Fibroblast of lung (primary cell): ENCODE results near the gene CD83. TPM values are rescaled to one million over a fixed set of nuclear protein-coding genes. Genes with fewer than 3 reads are reported as not detected.

ENCODE experiments used
- DNase-seq, 2 donors: peaks; one replicate each; pipeline versions ENCODE4 v3.0.0 to v3.0.0-alpha.2; 2010; ENCODE audit warnings: low read depth in 2 of 2
- H2AFZ ChIP-seq: 2 replicates; pipeline ENCODE4 v1.5.1; 2012; ENCODE audit warnings: low read length, control low read depth, inconsistent platforms
- H3K27ac ChIP-seq: 2 replicates; pipeline ENCODE4 v1.5.1; 2011; ENCODE audit warnings: low read length, control low read depth; ENCODE audit not compliant: insufficient read depth
- H3K27me3 ChIP-seq: 2 replicates; pipeline ENCODE4 v1.5.1; 2011; ENCODE audit warnings: mild to moderate bottlenecking, low read length; ENCODE audit not compliant: control insufficient read depth, insufficient read depth
- H3K36me3 ChIP-seq: 2 replicates; pipeline ENCODE4 v1.5.1; 2011; ENCODE audit warnings: low read length; ENCODE audit not compliant: control insufficient read depth, insufficient read depth
- H3K4me1 ChIP-seq: 2 replicates; pipeline ENCODE4 v1.5.1; 2011; ENCODE audit warnings: low read length; ENCODE audit not compliant: control insufficient read depth, insufficient read depth; ENCODE audit errors: extremely low read depth
- H3K4me2 ChIP-seq: 2 replicates; pipeline ENCODE4 v1.5.1; 2011; ENCODE audit warnings: low read length, control low read depth; ENCODE audit not compliant: insufficient read depth; ENCODE audit errors: extremely low read depth
- H3K4me3 ChIP-seq, 4 experiments: fragments of 200-600 bp in 1 of 4; sonication (generic) in 1 of 4; replicated peaks in 1 of 4; 2 replicates each; pipeline ENCODE4 v1.5.1; 2011 to 2016; ENCODE audit warnings: low read length in 4 of 4, low read depth in 3 of 4, mild to moderate bottlenecking in 3 of 4, control low read depth in 2 of 4, inconsistent platforms in 1 of 4, mixed read lengths in 1 of 4; ENCODE audit not compliant: insufficient read depth in 1 of 4; ENCODE audit errors: control extremely low read depth in 1 of 4
- H3K79me2 ChIP-seq: 2 replicates; pipeline ENCODE4 v1.5.1; 2012; ENCODE audit warnings: mild to moderate bottlenecking, low read length, inconsistent platforms; ENCODE audit not compliant: control insufficient read depth, insufficient read depth
- H3K9ac ChIP-seq: 2 replicates; pipeline ENCODE4 v1.5.1; 2011; ENCODE audit warnings: mild to moderate bottlenecking, low read length, control low read depth; ENCODE audit not compliant: insufficient read depth
- H3K9me3 ChIP-seq: 2 replicates; pipeline ENCODE4 v1.5.1; 2012; ENCODE audit warnings: low read depth, low read length; ENCODE audit not compliant: control insufficient read depth, insufficient read depth
- H4K20me1 ChIP-seq: 2 replicates; pipeline ENCODE4 v1.5.1; 2011; ENCODE audit warnings: low read length; ENCODE audit not compliant: control insufficient read depth, insufficient read depth; ENCODE audit errors: extremely low read depth
- EZH2 ChIP-seq: IDR thresholded peaks from 2 replicates; pipeline ENCODE4 v1.5.1; 2012; ENCODE audit warnings: low read length, control low read depth, mild to moderate bottlenecking; ENCODE audit errors: missing control alignments
- polyA plus RNA-seq, 2 donors: library from polyadenylated mRNA; depleted of rRNA in 1 of 2; stranded (reverse) in 1 of 2; unstranded in 1 of 2; fragments of >200 nt; gene quantifications; 2 replicates each; pipeline ENCODE4 v1.2.1, GENCODE V29; 2011 to 2012; ENCODE audit warnings: missing spikeins in 1 of 2
- total RNA-seq: library from RNA; depleted of rRNA; stranded (reverse); fragments of >200 nt; gene quantifications from 2 replicates; pipeline ENCODE4 v1.2.1, GENCODE V29; 2014
- TF ChIP-seq, protein P1 (sequence below), 2 donors: IDR thresholded peaks in 1 of 2; conservative IDR thresholded peaks in 1 of 2; 1 replicate in 1 of 2; 2 replicates in 1 of 2; pipeline ENCODE4 v1.5.1; 2011 to 2012; ENCODE audit warnings: low read length in 2 of 2, control low read depth in 1 of 2, inconsistent platforms in 1 of 2, low read depth in 1 of 2, mild to moderate bottlenecking in 1 of 2

The CD83 gene
- total and polyA plus RNA-seq, 2 donors (not counting 1 experiment from before 2014, with no cell fraction given), result 2.1 to 5.0 TPM

DNA sequence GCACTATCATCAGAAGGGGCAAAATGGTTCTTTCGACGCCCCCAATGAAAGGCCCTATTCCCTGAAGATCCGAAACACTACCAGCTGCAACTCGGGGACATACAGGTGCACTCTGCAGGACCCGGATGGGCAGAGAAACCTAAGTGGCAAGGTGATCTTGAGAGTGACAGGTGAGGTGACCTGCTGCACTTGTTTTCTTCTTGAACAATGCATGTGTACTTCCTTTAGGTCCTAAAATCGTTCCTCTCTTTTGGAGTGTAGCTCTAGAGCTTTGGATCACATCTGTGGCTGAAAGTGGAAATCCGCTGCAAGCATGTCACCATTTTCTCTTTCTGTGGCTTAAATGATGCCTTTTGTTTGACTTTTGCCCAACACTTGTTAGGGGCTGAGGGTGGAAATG, 14.0 kb downstream of the CD83 start:
- Histone ChIP-seq H3K9ac (no peak overlapping the region), H3K27ac (no peak overlapping the region), H3K4me1 (no peaks in the 10 kb centered on the region), H4K20me1 (no peaks in the 10 kb centered on the region), H3K4me3 (no peak overlapping the region), H3K9me3 (no peaks in the 10 kb centered on the region), H3K36me3 (no peaks in the 10 kb centered on the region), H2AFZ (no peak overlapping the region), H3K27me3 (no peaks in the 10 kb centered on the region), H3K79me2 (no peaks in the 10 kb centered on the region), H3K4me2 (no peak overlapping the region)
- no peak for DNase-seq
- TF ChIP-seq, protein P1, sequence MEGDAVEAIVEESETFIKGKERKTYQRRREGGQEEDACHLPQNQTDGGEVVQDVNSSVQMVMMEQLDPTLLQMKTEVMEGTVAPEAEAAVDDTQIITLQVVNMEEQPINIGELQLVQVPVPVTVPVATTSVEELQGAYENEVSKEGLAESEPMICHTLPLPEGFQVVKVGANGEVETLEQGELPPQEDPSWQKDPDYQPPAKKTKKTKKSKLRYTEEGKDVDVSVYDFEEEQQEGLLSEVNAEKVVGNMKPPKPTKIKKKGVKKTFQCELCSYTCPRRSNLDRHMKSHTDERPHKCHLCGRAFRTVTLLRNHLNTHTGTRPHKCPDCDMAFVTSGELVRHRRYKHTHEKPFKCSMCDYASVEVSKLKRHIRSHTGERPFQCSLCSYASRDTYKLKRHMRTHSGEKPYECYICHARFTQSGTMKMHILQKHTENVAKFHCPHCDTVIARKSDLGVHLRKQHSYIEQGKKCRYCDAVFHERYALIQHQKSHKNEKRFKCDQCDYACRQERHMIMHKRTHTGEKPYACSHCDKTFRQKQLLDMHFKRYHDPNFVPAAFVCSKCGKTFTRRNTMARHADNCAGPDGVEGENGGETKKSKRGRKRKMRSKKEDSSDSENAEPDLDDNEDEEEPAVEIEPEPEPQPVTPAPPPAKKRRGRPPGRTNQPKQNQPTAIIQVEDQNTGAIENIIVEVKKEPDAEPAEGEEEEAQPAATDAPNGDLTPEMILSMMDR (conservative IDR thresholded peaks at IDR 0.05 in 1 of 2, IDR thresholded peaks at IDR 0.05 in 1 of 2; ENCODE audit: low read depth in 1 of 2, low read length in 2 of 2), result no peak
- no peak for TF ChIP-seq EZH2

DNA sequence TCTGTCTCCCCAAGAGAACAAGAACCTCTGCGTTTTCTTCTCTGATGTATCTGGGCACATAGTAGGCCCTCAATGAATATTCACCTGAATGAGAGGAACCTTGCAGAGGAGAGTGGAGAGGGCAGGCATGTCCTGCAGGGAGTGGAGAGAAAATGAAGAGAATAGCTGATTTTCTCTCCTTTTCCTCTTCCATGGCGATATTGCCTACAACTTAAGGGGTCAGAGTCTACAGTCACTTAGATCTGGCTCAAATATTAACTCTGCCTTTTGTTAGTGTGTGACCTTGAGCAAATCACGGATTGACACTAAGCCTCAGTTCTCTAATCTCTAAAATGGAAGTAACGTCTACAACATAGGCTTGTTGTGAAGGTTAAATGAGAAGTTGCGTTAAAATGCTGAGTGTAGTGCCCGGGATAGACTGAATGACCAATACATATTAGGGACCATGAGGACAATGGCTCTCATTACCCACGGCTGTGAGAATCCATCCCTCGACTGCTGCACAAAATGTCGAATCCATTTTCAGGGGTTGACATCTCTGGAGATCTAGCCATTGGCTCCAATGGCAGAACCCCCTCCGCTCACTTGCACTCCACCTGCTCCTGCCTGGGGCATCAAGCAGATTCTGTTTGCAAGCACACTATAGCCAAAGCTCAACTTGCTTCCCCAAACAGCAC, 14.8 kb downstream of the CD83 start:
- TF ChIP-seq, protein P1 (conservative IDR thresholded peaks at IDR 0.05 in 1 of 2, IDR thresholded peaks at IDR 0.05 in 1 of 2; ENCODE audit: low read depth in 1 of 2, low read length in 2 of 2), result no peak
- no peak for TF ChIP-seq EZH2
- no peak for DNase-seq

DNA sequence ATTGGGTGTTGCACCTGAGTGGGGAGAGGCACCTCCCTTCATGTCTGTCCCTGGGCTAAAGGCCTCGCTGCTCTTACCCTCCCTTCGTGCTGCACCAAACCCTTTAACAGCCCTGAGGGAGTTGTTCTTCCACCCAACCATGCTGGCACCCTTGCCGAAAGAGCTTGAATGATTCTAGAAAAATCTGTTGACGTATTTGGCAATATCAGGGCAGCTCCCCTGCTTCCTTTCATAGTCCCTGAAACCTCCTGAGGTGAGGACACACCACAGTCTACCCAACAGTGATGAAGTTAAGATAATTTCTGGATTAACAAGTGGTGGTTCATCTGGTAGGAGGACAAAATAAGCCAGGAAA, 15.3 kb downstream of the CD83 start:
- H3K27ac ChIP-seq, result no peak overlapping the region
- no peak overlapping the region for H2AFZ ChIP-seq
- H3K36me3 ChIP-seq, result no peaks in the 10 kb centered on the region
- H4K20me1 ChIP-seq, result no peaks in the 10 kb centered on the region
- no peaks in the 10 kb centered on the region for H3K4me1 ChIP-seq
- no peaks in the 10 kb centered on the region for H3K9me3 ChIP-seq
- no peak overlapping the region for H3K4me3 ChIP-seq
- H3K79me2 ChIP-seq, result no peaks in the 10 kb centered on the region
- DNase-seq, result no peak
- no peak for TF ChIP-seq EZH2
- TF ChIP-seq, protein P1 (conservative IDR thresholded peaks at IDR 0.05 in 1 of 2, IDR thresholded peaks at IDR 0.05 in 1 of 2; ENCODE audit: low read depth in 1 of 2, low read length in 2 of 2), result no peak
- no peak overlapping the region for H3K9ac ChIP-seq
- no peaks in the 10 kb centered on the region for H3K27me3 ChIP-seq
- H3K4me2 ChIP-seq, result no peak overlapping the region

More for the DNA sequence above, 14.8 kb downstream of the CD83 start:
- Histone ChIP-seq H3K36me3 (no peaks in the 10 kb centered on the region), H3K9me3 (no peaks in the 10 kb centered on the region), H3K4me1 (no peaks in the 10 kb centered on the region), H4K20me1 (no peaks in the 10 kb centered on the region), H2AFZ (no peak overlapping the region), H3K4me3 (no peak overlapping the region), H3K79me2 (no peaks in the 10 kb centered on the region), H3K9ac (no peak overlapping the region), H3K4me2 (no peak overlapping the region), H3K27ac (no peak overlapping the region), H3K27me3 (no peaks in the 10 kb centered on the region)
